ENCODE measurements around the gene MATN1.

GRCh38 chr1:30672661-30673060, 50.7 kb downstream of the MATN1 start:
- no peak for TF ChIP-seq EZH2phosphoT487 (IDR thresholded peaks at IDR 0.05; ENCODE audit: insufficient read depth, low read depth)
- no peak for TF ChIP-seq EZH2 (IDR thresholded peaks at IDR 0.05; ENCODE audit: insufficient read depth, poor library complexity, severe bottlenecking)
